Activated CD4-positive, alpha-beta T cell treated with anti-CD3 and anti-CD28 coated beads, Interleukin-2, amount 50 U/mL, for 1 hour (primary cell): ENCODE data around the gene CFAP69.
A peak's percentile ranks its signal among the peaks of the same experiment; 100 is the strongest.

Source experiments
- DNase-seq: peaks from one replicate; pipeline ENCODE4 v3.0.0-alpha.2; 2020

The CFAP69 gene

DNA sequence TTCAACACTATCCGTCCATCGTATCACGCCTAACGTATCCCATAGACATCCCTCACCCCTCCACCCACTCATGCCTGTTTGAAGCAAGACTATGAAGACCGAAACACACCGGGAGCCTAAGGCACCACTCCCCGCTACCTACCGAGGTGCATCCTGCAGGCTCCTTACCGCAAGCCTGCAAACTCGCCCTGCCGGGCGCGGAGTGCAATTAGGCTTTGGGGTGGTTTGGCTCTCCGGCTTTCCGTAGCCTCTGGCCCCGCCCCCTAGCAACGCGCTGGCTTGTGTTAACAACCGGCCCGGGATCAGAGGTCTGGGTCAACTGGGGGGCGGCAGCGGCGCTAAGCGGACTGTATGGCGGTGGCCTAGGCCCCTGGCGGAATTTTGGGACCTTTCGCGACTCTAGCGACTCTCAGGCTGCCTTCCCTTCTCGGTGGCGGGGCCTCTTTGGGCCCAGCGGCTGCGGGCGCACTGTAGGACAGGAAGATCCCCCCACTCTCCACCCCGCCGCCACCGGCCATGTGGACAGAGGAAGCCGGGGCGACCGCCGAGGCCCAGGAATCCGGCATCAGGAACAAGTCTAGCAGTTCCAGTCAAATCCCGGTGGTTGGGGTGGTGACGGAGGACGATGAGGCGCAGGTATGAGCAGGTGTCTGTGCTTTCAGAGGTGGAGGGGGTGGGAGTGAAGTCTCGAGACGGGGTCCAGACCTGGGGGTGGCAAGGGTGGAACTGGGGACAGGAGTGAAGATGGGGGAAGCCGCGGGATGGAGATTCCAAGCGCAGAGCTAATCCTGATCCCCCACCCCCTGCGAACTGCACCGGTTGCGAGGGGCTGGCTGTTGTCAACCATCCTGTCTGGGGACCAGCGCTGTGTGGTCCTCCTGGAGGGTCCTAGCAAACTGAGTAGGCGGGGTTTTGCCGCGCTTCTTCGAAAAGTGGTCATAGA lies at the start of gene CFAP69:
Gene CFAP69 (plus strand): TSS at position 266 of the 943 bp plus-strand sequence. CDS start 251 bp downstream, at position 517.
- DNase-seq = peak; percentile 85

DNA sequence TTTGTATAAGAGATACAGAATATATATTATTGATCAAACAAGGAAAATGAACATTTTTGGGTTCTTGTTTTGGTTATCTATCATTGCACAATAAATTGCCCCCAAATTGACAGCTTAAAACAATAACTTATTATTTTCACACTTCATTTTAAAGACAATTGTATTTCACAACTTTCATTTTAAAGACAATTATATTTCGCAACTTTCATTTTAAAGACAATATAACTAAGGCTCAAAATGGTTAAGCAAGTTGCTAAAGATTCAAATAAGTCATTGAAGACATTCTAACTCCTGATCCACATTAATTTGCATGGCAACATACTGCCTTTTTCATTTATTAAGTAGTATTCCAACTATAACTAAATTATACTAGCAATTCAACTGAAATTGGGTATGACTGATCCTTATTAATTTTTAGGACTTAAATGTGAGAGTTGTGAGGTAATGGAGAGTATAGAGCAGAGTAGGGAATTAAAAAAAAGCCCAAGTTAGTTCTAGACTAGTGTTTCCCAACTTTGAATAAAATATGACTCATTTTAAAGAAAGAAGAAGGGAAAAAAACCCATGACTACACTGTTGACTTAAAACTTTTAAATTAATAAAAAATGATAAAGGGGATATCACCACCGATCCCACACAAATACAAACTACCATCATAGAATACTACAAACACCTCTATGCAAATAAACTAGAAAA lies 43.3 kb upstream of the CFAP69 start:
- DNase-seq = no peak

DNA sequence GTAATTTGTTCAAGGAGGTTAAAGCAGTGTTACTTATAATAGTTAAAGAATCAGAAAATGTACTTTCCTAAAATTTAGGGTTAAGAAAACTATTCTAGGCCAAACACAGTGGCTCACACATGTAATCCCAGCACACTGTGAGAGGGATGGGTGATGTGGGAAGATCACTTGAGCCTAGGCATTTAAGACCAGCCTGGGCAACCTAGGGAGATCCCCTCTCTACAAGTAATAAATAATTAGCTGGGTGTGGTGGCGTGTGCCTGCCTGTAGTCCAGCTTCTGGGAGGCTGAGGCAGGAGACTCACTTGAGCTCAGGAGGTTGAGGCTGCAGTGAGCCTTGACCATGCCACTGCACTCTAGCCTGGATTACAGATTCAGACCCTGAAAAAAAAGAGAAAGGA lies 37.0 kb upstream of the CFAP69 start:
- DNase-seq = no peak

DNA sequence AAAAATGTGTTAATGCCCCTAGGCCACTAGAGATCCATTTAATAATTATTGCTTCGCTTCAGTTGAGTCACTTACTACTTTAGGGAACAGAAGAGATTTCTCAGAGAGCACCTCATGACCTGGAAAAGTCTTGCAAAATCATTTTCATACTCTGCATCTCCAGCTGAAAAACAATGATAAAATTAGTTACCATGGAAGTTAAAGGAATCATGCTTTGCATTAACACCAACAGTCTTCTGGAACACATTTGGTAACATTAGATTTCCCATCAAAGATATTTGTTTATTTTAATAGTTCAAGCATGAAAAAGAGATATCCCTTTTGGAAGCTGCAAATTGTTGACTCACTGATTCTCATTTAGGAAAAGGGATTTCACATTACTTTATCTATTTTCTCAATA lies 35.2 kb upstream of the CFAP69 start:
- DNase-seq = no peak

DNA sequence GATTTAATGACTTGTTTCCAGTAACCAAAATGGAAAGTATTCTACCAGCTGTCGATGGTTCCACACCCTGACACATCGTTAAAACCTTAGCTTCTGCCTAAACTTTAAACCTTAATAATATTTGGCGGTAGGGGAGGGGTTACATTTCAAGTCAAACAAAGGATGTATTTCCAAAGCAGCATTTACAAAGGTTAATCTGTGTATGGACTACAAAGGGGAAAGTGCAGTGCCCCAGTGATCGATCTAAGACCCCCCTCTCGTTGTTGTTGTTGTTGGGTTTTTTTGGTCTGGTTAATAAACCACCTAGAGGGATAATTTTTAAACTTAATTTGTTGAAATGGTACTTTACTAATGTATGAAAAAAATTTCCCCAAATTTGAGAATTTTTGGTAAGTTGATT lies 34.5 kb upstream of the CFAP69 start:
- DNase-seq = no peak

DNA sequence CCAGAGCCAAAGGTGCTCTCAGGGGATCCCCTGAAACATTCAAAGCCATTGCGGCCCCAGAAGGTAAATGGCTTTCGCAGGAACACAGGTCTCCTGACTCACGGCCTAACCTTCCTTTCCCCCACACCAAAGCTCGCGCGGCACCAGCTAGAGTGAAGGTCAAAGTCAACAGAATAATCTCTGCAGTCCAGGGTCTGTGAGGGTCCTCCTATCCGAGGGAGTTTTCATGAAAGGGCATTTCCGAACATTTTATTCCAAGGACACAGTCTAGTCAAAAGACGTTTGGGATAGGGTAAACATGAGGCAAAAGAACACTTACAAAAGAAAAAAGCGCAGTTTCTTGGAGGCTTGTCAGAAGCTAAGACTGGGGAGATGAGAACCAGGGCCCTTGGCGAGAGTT lies 34.0 kb upstream of the CFAP69 start:
- no peak for DNase-seq

DNA sequence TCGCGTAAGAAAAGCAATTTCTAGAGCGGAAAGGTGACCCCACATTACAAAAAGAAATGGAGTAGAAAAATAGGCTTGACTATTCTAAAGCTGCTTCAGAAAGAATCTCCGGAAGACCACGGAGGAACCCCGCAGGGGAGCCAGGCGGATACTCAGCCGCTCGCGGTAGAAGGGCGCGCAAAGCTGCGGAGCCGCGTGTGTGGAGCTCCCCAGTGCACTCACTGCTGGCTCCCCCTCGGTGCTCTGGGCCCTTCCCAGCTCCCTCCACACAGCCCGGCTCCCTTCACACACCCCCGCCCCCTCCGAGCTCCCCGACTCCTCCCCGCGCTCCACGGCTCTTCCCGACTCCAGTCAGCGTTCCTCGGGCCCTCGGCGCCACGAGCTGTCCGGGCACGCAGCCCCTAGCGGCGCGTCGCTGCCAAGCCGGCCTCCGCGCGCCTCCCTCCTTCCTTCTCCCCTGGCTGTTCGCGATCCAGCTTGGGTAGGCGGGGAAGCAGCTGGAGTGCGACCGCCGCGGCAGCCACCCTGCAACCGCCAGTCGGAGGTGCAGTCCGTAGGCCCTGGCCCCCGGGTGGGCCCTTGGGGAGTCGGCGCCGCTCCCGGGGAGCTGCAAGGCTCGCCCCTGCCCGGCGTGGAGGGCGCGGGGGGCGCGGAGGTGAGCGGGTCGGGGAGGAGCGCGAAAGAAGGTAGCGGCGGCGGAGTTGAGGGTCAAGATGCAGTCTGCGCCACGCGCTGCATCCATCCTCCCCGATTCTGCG lies 33.4 kb upstream of the CFAP69 start, which contains the start of gene STEAP2:
Gene STEAP2 (plus strand): TSS at position 350 of the 758 bp plus-strand sequence. CDS start 13,343 bp downstream, outside the sequence.
- DNase-seq = no peak

- no peak for DNase-seq
Observed at GRCh38 chr7:90212149-90212495, 32.9 kb upstream of the CFAP69 start.

- no peak for DNase-seq
Observed at GRCh38 chr7:90213521-90213920, 31.5 kb upstream of the CFAP69 start.

GRCh38 chr7:90216080-90216674 lies 28.8 kb upstream of the CFAP69 start:
- no peak for DNase-seq

DNA sequence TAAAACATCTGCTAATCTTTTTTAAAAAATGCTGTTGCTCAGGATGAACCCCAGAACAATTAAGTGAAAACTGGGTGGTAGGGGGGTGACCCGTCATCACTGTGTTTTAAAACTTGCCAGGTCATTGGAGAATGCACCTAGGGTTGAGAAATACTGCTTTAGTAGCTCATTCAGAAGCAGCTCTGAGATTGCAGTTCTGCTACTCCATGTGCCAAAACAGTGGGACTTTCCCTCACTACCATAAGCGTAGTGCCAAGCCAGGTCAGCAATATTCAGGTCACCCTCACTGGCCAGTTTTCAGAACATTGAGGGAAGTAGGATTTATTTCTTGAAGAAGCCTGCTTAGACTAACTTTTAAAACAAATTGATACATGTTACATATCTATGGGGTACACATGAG lies 28.2 kb upstream of the CFAP69 start:
- no peak for DNase-seq

- no peak for DNase-seq
Observed at GRCh38 chr7:90222390-90222789, 22.6 kb upstream of the CFAP69 start.

DNA sequence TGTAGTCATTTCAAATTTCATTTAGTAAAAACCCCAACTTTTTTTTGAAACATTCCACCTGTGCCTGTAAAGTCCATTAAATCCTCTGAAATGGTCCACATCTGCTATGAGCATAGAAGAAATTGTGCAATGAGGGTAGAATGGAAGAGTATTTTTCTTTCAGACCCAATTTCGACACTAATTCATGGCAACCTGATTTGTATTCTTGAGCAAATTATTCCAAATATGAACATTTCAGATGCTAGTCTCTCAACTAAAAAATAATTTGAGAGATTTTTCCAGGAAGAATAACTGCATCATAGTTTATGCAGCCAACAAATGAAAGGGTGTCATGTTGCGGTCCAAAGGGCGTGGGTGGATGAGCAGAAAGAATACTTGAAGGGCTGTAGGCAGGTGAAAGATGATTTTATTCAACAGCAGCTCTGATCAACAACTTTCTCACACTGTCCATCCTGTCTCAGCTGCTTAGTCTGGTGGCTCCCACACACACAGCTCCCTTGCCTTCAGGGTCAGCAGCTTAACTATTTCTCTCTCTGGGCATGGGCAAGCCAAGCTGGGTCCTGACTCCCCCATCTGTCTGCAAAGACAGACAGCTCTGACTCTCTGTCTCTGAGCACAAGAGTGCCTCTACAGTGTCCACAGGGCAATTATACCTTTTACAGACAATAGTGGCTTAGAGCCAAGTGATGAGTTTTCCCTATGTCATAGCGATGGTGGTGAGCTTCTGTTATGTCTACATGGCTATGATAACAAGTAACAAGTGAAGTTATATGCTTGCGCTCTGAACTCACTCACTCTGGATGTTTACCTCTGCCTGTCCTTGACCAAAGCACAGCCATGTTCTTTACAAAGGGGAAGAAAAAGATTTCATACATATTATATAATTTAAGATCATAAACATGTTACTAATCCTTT lies 21.9 kb upstream of the CFAP69 start:
- no peak for DNase-seq

- no peak for DNase-seq
Observed at GRCh38 chr7:90224195-90224594, 20.8 kb upstream of the CFAP69 start.

DNA sequence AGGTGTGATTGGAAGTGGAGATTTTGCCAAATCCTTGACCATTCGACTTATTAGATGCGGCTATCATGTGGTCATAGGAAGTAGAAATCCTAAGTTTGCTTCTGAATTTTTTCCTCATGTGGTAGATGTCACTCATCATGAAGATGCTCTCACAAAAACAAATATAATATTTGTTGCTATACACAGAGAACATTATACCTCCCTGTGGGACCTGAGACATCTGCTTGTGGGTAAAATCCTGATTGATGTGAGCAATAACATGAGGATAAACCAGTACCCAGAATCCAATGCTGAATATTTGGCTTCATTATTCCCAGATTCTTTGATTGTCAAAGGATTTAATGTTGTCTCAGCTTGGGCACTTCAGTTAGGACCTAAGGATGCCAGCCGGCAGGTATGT lies 19.8 kb upstream of the CFAP69 start:
- DNase-seq = no peak

DNA sequence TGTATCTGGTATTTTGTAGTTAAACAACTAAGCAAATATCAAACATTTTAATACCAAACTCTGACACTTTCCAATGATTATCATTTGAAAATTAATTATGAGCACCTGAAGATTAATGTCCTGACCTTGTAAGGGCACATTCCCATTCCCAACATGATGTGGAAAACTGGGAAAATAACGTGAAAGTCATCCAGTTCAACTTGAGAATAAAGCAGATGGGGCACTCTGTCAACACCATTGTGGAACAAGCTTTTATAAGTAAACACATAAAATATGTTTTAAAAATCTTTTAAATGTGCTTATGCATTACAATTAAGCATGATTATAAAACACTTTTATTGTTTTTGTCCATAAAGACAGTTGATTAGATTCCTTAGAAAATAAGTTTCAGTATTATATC lies 19.4 kb upstream of the CFAP69 start:
- no peak for DNase-seq

DNA sequence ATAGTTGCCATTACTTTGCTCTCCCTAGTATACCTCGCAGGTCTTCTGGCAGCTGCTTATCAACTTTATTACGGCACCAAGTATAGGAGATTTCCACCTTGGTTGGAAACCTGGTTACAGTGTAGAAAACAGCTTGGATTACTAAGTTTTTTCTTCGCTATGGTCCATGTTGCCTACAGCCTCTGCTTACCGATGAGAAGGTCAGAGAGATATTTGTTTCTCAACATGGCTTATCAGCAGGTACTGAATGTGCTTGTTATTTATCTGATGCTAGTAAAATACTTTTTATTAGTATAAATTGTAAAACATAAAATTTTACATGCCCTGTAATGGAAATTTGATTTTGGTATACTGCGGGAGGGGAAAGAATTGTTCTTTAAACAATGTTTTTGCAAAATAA lies 17.7 kb upstream of the CFAP69 start:
- DNase-seq = no peak

GRCh38 chr7:90229682-90230081 lies 15.3 kb upstream of the CFAP69 start:
- no peak for DNase-seq

GRCh38 chr7:90230834-90231233 lies 14.1 kb upstream of the CFAP69 start:
- DNase-seq = no peak

- no peak for DNase-seq
Observed at GRCh38 chr7:90231304-90231703, 13.7 kb upstream of the CFAP69 start.

- no peak for DNase-seq
Observed at GRCh38 chr7:90232430-90232829, 12.5 kb upstream of the CFAP69 start.

DNA sequence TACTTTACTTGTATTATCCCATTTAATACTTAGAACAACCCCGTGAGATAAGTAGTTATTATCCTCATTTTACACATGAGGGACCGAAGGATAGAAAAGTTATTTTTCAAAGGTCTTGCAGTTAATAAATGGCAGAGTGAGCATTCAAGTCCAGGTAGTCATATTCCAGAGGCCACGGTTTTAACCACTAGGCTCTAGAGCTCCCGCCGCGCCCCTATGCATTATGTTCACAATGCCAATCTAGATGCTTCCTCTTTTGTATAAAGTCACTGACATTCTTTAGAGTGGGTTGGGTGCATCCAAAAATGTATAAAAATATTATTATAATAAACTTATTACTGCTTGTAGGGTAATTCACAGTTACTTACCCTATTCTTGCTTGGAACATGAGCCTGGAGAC lies 11.4 kb upstream of the CFAP69 start:
- no peak for DNase-seq
